OCI-LY1 (cell line): Measurements from ENCODE around the gene MAP6D1.

Experiments used
- H2AFZ ChIP-seq: fragments of 200-600 bp; sonication (generic), shearing (Covaris generic); 2 replicates; pipeline ENCODE4 v1.6.0; 2014; ENCODE audit warnings: antibody characterized with exemption, mild to moderate bottlenecking, low read length
- H3F3A ChIP-seq: fragments of 200-600 bp; sonication (generic), shearing (Covaris generic); 2 replicates; pipeline ENCODE4 v1.6.0; 2014; ENCODE audit warnings: mild to moderate bottlenecking, antibody characterized with exemption, low read length, moderate library complexity; ENCODE audit not compliant: insufficient read depth
- H3K27ac ChIP-seq: fragments of 200-600 bp; sonication (generic); 2 replicates; pipeline ENCODE4 v1.5.1; 2014; ENCODE audit warnings: low read length, mixed run types, mild to moderate bottlenecking, low read depth; ENCODE audit not compliant: poor library complexity, severe bottlenecking
- H3K27me3 ChIP-seq: fragments of 200-600 bp; sonication (generic); 2 replicates; pipeline ENCODE4 v1.6.0; 2014; ENCODE audit warnings: antibody characterized with exemption, mild to moderate bottlenecking, low read length, moderate library complexity; ENCODE audit not compliant: insufficient read depth
- H3K36me3 ChIP-seq: fragments of 200-600 bp; sonication (generic); 2 replicates; pipeline ENCODE4 v1.6.1; 2014; ENCODE audit warnings: mild to moderate bottlenecking, antibody characterized with exemption, low read length, moderate library complexity, mixed read lengths; ENCODE audit not compliant: insufficient read depth
- H3K4me1 ChIP-seq: fragments of 200-600 bp; sonication (generic); 2 replicates; pipeline ENCODE4 v1.5.1; 2014; ENCODE audit warnings: mild to moderate bottlenecking, low read length, moderate library complexity; ENCODE audit not compliant: insufficient read depth, severe bottlenecking
- H3K4me2 ChIP-seq: fragments of 200-600 bp; sonication (generic), shearing (Covaris generic); 2 replicates; pipeline ENCODE4 v1.6.1; 2014; ENCODE audit warnings: low read length
- H3K4me3 ChIP-seq: fragments of 200-600 bp; sonication (generic); 2 replicates; pipeline ENCODE4 v1.5.1; 2014; ENCODE audit warnings: low read length, low read depth, mild to moderate bottlenecking, mixed read lengths; ENCODE audit not compliant: poor library complexity, severe bottlenecking
- H3K79me2 ChIP-seq: fragments of 200-600 bp; shearing (Covaris generic); 2 replicates; pipeline ENCODE4 v1.6.1; 2016; ENCODE audit warnings: mixed run types, low read length, mixed read lengths; ENCODE audit not compliant: insufficient read depth
- H3K9ac ChIP-seq: fragments of 200-600 bp; sonication (generic), shearing (Covaris generic); 2 replicates; pipeline ENCODE4 v1.6.1; 2014; ENCODE audit warnings: mild to moderate bottlenecking, low read length, mixed read lengths
- H3K9me2 ChIP-seq: fragments of 200-600 bp; sonication (generic), shearing (Covaris generic); 2 replicates; pipeline ENCODE4 v1.6.1; 2014; ENCODE audit warnings: low read depth, mild to moderate bottlenecking, low read length, mixed read lengths
- H3K9me3 ChIP-seq: fragments of 200-600 bp; shearing (Covaris generic); 2 replicates; pipeline ENCODE4 v1.6.1; 2014; ENCODE audit warnings: low read length, mixed read lengths
- H4K20me1 ChIP-seq: fragments of 200-600 bp; sonication (generic), shearing (Covaris generic); 2 replicates; pipeline ENCODE4 v1.6.0; 2016; ENCODE audit warnings: mild to moderate bottlenecking, low read length; ENCODE audit not compliant: insufficient read depth
- CTCF ChIP-seq: fragments of 200-600 bp; sonication (generic), shearing (Covaris generic); IDR thresholded peaks from 2 replicates; pipeline ENCODE4 v1.5.1; 2017; ENCODE audit warnings: mild to moderate bottlenecking, antibody characterized with exemption, low read length, moderate library complexity, mixed read lengths
- EZH2 ChIP-seq: fragments of 200-600 bp; sonication (generic), shearing (Covaris generic); IDR thresholded peaks from 2 replicates; pipeline ENCODE4 v1.8.0; 2017; ENCODE audit warnings: borderline replicate concordance, mixed run types, mild to moderate bottlenecking, antibody characterized with exemption, low read length, moderate library complexity, mixed read lengths

MAP6D1 gene

GRCh38 chr3:183870563-183870962, 45.2 kb upstream of the MAP6D1 start:
- Histone ChIP-seq H4K20me1 (0 out of 2 replicates have a peak, but pooled peaks cover 2% of the 10 kb centered on the region), H2AFZ (no peak overlapping the region), H3K36me3 (peaks cover 28% of the 10 kb centered on the region), H3K9ac (no peak overlapping the region), H3K79me2 (peaks cover 63% of the 10 kb centered on the region), H3F3A (no peaks in the 10 kb centered on the region), H3K27ac (no peak overlapping the region), H3K27me3 (no peaks in the 10 kb centered on the region), H3K9me3 (no peaks in the 10 kb centered on the region), H3K9me2 (no peaks in the 10 kb centered on the region), H3K4me1 (no peaks in the 10 kb centered on the region), H3K4me3 (no peak overlapping the region), H3K4me2 (no peak overlapping the region)
- TF ChIP-seq EZH2 (no peak), CTCF (no peak)

DNA sequence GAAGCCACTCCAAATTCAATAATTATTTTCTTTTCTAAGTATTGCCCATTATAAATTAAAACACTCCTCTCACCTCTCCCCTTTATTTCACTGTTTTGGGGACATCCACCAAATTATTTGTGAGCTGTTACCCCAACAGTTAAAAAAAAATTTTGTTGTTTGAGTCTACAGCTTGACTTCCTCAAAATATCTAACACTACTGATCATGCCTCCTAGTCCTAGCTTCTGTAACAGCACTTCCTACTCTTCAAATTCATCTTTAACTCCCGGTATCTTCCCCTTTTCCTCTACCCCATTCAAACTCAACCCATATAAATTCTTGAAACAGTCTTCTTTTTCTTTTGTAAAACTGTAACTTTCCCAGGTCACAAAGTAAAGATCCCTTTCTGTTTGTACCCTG, 43.4 kb upstream of the MAP6D1 start:
- no peak overlapping the region for H3K27ac ChIP-seq
- peaks cover 45% of the 10 kb centered on the region for H3K79me2 ChIP-seq
- H3K4me2 ChIP-seq = no peak overlapping the region

GRCh38 chr3:183862610-183863009, 37.2 kb upstream of the MAP6D1 start:
- no peaks in the 10 kb centered on the region for H3K9me2 ChIP-seq
- TF ChIP-seq CTCF (no peak), EZH2 (no peak)
- no peak overlapping the region for H2AFZ ChIP-seq
- H3K4me2 ChIP-seq = no peak overlapping the region
- no peaks in the 10 kb centered on the region for H3K9me3 ChIP-seq
- H3K4me1 ChIP-seq = no peaks in the 10 kb centered on the region
- no peak overlapping the region for H3K9ac ChIP-seq
- no peaks in the 10 kb centered on the region for H3K27me3 ChIP-seq
- no peaks in the 10 kb centered on the region for H3F3A ChIP-seq
- no peaks in the 10 kb centered on the region for H3K79me2 ChIP-seq
- no peak overlapping the region for H3K27ac ChIP-seq
- H4K20me1 ChIP-seq = no peaks in the 10 kb centered on the region
- H3K36me3 ChIP-seq = peaks cover 95% of the 10 kb centered on the region
- no peak overlapping the region for H3K4me3 ChIP-seq

More for the DNA sequence above, 43.4 kb upstream of the MAP6D1 start:
- H3K27me3 ChIP-seq = no peaks in the 10 kb centered on the region
- H3K9ac ChIP-seq = no peak overlapping the region
- no peaks in the 10 kb centered on the region for H3K9me3 ChIP-seq
- H3K36me3 ChIP-seq = peaks cover 41% of the 10 kb centered on the region
- no peaks in the 10 kb centered on the region for H3K4me1 ChIP-seq
- 0 out of 2 replicates have a peak, but pooled peaks cover 2% of the 10 kb centered on the region for H4K20me1 ChIP-seq
- H2AFZ ChIP-seq = no peak overlapping the region
- no peaks in the 10 kb centered on the region for H3F3A ChIP-seq
- no peak overlapping the region for H3K4me3 ChIP-seq
- H3K9me2 ChIP-seq = no peaks in the 10 kb centered on the region
- TF ChIP-seq EZH2 (no peak), CTCF (no peak)
